GM12878 (cell line): ENCODE measurements around the gene SERPINA6. TPM values are rescaled to one million over a fixed set of nuclear protein-coding genes. Genes with fewer than 3 reads are reported as not detected.

Experiments
- ATAC-seq: fragments of 200-7000 bp; cut with Tn5 transposase; 3 replicates; pipeline ENCODE4 v1.9.1; 2020; ENCODE audit warnings: mild to moderate bottlenecking, moderate library complexity
- BruUV-seq: library from RNA; stranded (reverse); fragments of 400-500 nt; replicated peaks from 2 replicates; lab custom pipeline; 2021; lab: Mats Ljungman, UMichigan
- CTCF ChIA-PET: fragments of 300-600 bp; sonication (Branson Sonifier 250); formaldehyde crosslinking; extraction: SDS; loops from one replicate; lab custom pipeline; 2021; ENCODE audit warnings: inconsistent platforms; lab: Yijun Ruan, JAX
- POLR2A ChIA-PET: fragments of 350-600 bp; formaldehyde crosslinking; extraction: SDS; loops from one replicate; lab custom pipeline; 2021; ENCODE audit warnings: inconsistent platforms; lab: Charles Lee
- RAD21 ChIA-PET: fragments of 300-600 bp; sonication (Branson Sonifier 250); formaldehyde crosslinking; loops from one replicate; lab custom pipeline; 2023; ENCODE audit warnings: antibody characterized with exemption; ENCODE audit not compliant: unreplicated experiment; lab: Charles Lee
- SMC1A ChIA-PET: fragments of 300-600 bp; sonication (Branson Sonifier 250); formaldehyde crosslinking; loops from one replicate; lab custom pipeline; 2023; ENCODE audit not compliant: unreplicated experiment, uncharacterized antibody; lab: Charles Lee
- DNase-seq: peaks from one replicate; pipeline ENCODE4 v3.0.0-alpha.2; 2011; ENCODE audit warnings: low read depth, low spot score
- FAIRE-seq: peaks from 3 replicates; lab custom pipeline; 2011; peaks lifted over from hg19 to GRCh38; lab: Jason Lieb, UNC
- H2AFZ ChIP-seq: 2 replicates; pipeline ENCODE4 v1.6.0; 2011; ENCODE audit warnings: low read depth, low read length, control low read depth; ENCODE audit not compliant: control insufficient read depth
- H3K27ac ChIP-seq: 2 replicates; pipeline ENCODE4 v1.5.1; 2011; ENCODE audit warnings: control low read depth; ENCODE audit not compliant: control insufficient read depth, insufficient read depth
- H3K27me3 ChIP-seq, 2 experiments: replicated peaks in 1 of 2; 2 replicates each; pipeline versions ENCODE4 v1.6.0 to v1.6.1; 2011; ENCODE audit warnings: low read length in 1 of 2; ENCODE audit not compliant: control insufficient read depth in 2 of 2, insufficient read depth in 2 of 2
- H3K36me3 ChIP-seq, 2 experiments: 2 replicates each; pipeline ENCODE4 v1.5.1; 2011; ENCODE audit warnings: low read length in 1 of 2; ENCODE audit not compliant: control insufficient read depth in 2 of 2, insufficient read depth in 2 of 2
- H3K4me1 ChIP-seq: 2 replicates; pipeline ENCODE4 v1.6.1; 2011; ENCODE audit warnings: mild to moderate bottlenecking, low read length, moderate library complexity, mixed read lengths; ENCODE audit not compliant: control insufficient read depth, insufficient read depth
- H3K4me2 ChIP-seq: 2 replicates; pipeline ENCODE4 v1.6.0; 2011; ENCODE audit warnings: control low read depth; ENCODE audit not compliant: control insufficient read depth, insufficient read depth
- H3K4me3 ChIP-seq: fragments of 200-600 bp; sonication (generic); 2 replicates; pipeline ENCODE4 v1.5.1; 2016
- H3K79me2 ChIP-seq: 2 replicates; pipeline ENCODE4 v1.6.0; 2011; ENCODE audit warnings: low read length; ENCODE audit not compliant: control insufficient read depth, insufficient read depth
- H3K9ac ChIP-seq: 2 replicates; pipeline ENCODE4 v1.8.0; 2011; ENCODE audit warnings: low read length, control low read depth, mixed read lengths; ENCODE audit not compliant: control insufficient read depth, insufficient read depth
- H3K9me3 ChIP-seq: replicated peaks from 3 replicates; pipeline ENCODE4 v1.5.1; 2011; ENCODE audit warnings: mild to moderate bottlenecking, low read length; ENCODE audit not compliant: control insufficient read depth, insufficient read depth
- H4K20me1 ChIP-seq: 2 replicates; pipeline ENCODE4 v1.6.0; 2011; ENCODE audit not compliant: control insufficient read depth, insufficient read depth
- CHD1 ChIP-seq: IDR thresholded peaks from 2 replicates; pipeline ENCODE4 v1.6.1; 2012; ENCODE audit warnings: low read depth, low read length, improper control_type of control experiment
- CHD4 ChIP-seq: fragments of 200-600 bp; sonication (generic); IDR thresholded peaks from 2 replicates; pipeline ENCODE4 v1.6.1; 2016; ENCODE audit warnings: mild to moderate bottlenecking
- CUX1 ChIP-seq: IDR thresholded peaks from 2 replicates; pipeline ENCODE4 v1.6.1; 2012; ENCODE audit warnings: improper control_type of control experiment, low read depth, low read length; ENCODE audit not compliant: insufficient replicate concordance
- GATAD2B ChIP-seq: fragments of 450-650 bp; conservative IDR thresholded peaks from 2 replicates; pipeline ENCODE4 v1.6.1; 2017; ENCODE audit warnings: low read depth, mild to moderate bottlenecking, moderate library complexity
- IRF4 ChIP-seq: IDR thresholded peaks from 2 replicates; pipeline ENCODE4 v1.6.1; 2011; ENCODE audit warnings: low read depth, low read length
- IRF5 ChIP-seq: fragments of 450-650 bp; IDR thresholded peaks from 2 replicates; pipeline ENCODE4 v1.6.1; 2017; ENCODE audit warnings: borderline replicate concordance
- NFYB ChIP-seq: IDR thresholded peaks from 2 replicates; pipeline ENCODE4 v1.6.1; 2011; ENCODE audit warnings: low read depth, mild to moderate bottlenecking, low read length, improper control_type of control experiment, moderate library complexity; ENCODE audit not compliant: insufficient read depth
- NRF1 ChIP-seq: conservative IDR thresholded peaks from 2 replicates; pipeline ENCODE4 v1.6.1; 2011; ENCODE audit warnings: mild to moderate bottlenecking, low read depth, low read length, improper control_type of control experiment
- SIX5 ChIP-seq: IDR thresholded peaks from 2 replicates; pipeline ENCODE4 v1.6.1; 2011; ENCODE audit warnings: mild to moderate bottlenecking, low read depth, low read length, moderate library complexity; ENCODE audit not compliant: severe bottlenecking
- SMAD1 ChIP-seq: fragments of 450-650 bp; IDR thresholded peaks from 2 replicates; pipeline ENCODE4 v1.6.1; 2018; ENCODE audit warnings: mild to moderate bottlenecking, low read depth; ENCODE audit not compliant: partially characterized antibody
- SP1 ChIP-seq: IDR thresholded peaks from one replicate; pipeline ENCODE4 v1.6.1; 2011; ENCODE audit warnings: low read depth, low read length
- TCF12 ChIP-seq: IDR thresholded peaks from 2 replicates; pipeline ENCODE4 v1.6.1; 2011; ENCODE audit warnings: low read depth, mild to moderate bottlenecking, low read length
- YBX1 ChIP-seq: fragments of 450-650 bp; IDR thresholded peaks from 2 replicates; pipeline ENCODE4 v1.6.1; 2016; ENCODE audit warnings: antibody characterized with exemption
- WGBS: methylation state at CpG from one replicate; pipeline ENCODE4 v1.1.6; 2016; ENCODE audit warnings: low lambda C conversion rate; ENCODE audit not compliant: insufficient replicate concordance, insufficient coverage; ENCODE audit errors: missing lambda C conversion rate; 5-methylcytosine and 5-hydroxymethylcytosine counted together
- in situ Hi-C: fragments of 300-500 bp; cut with MboI; formaldehyde crosslinking; loops from 9 replicates; pipeline ENCODE4 v1.14.3; 2018; ENCODE audit warnings: mixed read lengths
- intact Hi-C: fragments of 100-400 bp; cut with micrococcal nuclease; formaldehyde crosslinking; loops from one replicate; pipeline ENCODE4 v1.14.2; 2022; ENCODE audit not compliant: unreplicated experiment
- polyA plus RNA-seq, 11 experiments: library from polyadenylated mRNA; depleted of rRNA in 4 of 11; unstranded in 6 of 11; stranded (reverse) in 5 of 11; fragments of >200 nt; fragmentation: Nextera tagmentation in 4 of 11; fragmentation: Illumina TruSeq in 1 of 11; extraction: Ambion mirVana in 4 of 11; extraction: Trizol in 1 of 11; gene quantifications; 1 replicate in 1 of 11; 2 replicates in 10 of 11; pipeline versions ENCODE4 v1.2.1 to v1.2.3, GENCODE V29; 2011 to 2016; ENCODE audit warnings: inconsistent platforms in 2 of 11, missing spikeins in 2 of 11, low read depth in 1 of 11
- total RNA-seq, 4 experiments: library from RNA; depleted of rRNA in 3 of 4; stranded (reverse); fragments of >200 nt in 3 of 4; fragmentation: Illumina TruSeq in 1 of 4; extraction: Trizol in 1 of 4; gene quantifications; 2 replicates each; pipeline versions ENCODE4 v1.2.1 to v1.2.3, GENCODE V29; 2013 to 2021
- TF ChIP-seq, protein P1 (sequence below), 3 experiments: IDR thresholded peaks in 2 of 3; conservative IDR thresholded peaks in 1 of 3; 2 replicates each; pipeline ENCODE4 v1.5.1; 2011; ENCODE audit warnings: low read depth in 3 of 3, low read length in 3 of 3, mild to moderate bottlenecking in 3 of 3, control low read depth in 2 of 3, moderate library complexity in 2 of 3, inconsistent platforms in 1 of 3, mixed read lengths in 1 of 3; ENCODE audit not compliant: control insufficient read depth in 2 of 3, insufficient read depth in 1 of 3; ENCODE audit errors: extremely low read depth in 1 of 3

The SERPINA6 gene
- total and polyA plus RNA-seq, 10 of the 15 experiments (the other 5 are each of a cell fraction or from before 2014, with no cell fraction given) = 0.11 to 0.27 (median 0.23) TPM; not detected in 7

DNA sequence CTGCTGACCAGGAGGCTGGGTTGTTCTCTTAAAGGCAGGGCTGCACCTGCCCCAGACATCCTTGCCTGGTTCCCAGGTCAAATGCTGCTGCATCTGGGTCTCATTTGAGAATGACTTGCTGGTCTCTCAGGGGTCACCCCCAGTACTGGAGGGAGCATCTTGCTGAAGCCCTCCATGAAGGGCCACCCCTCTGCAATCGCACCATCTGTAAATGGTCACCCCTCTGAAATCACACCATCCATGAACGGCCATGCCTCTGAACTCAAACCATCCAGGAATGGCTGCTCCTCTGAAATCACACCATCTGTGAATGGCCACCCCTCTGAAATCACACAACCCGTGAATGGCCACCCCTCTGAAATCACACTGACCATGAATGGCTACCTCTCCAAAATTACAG is 7.3 kb upstream of the SERPINA6 start (continued):
- no peak for TF ChIP-seq CUX1
- TF ChIP-seq IRF4 = no peak
- TF ChIP-seq YBX1 = no peak
- TF ChIP-seq CHD4 = no peak
- no peak for TF ChIP-seq CHD1
- no peak for TF ChIP-seq IRF5
- TF ChIP-seq, all 136 proteins: peak for 0

GRCh38 chr14:94329857-94330256 is 6.7 kb upstream of the SERPINA6 start:
- RAD21 ChIA-PET = no interaction called here
- DNase-seq = no peak
- POLR2A ChIA-PET = no interaction called here
- no peak for TF ChIP-seq SMAD1
- TF ChIP-seq SP1 = no peak
- TF ChIP-seq CHD1 = no peak
- TF ChIP-seq NFYB = no peak
- no peak for TF ChIP-seq NRF1
- TF ChIP-seq SIX5 = no peak
- TF ChIP-seq TCF12 = no peak
- no peak for TF ChIP-seq GATAD2B
- TF ChIP-seq, protein P1, sequence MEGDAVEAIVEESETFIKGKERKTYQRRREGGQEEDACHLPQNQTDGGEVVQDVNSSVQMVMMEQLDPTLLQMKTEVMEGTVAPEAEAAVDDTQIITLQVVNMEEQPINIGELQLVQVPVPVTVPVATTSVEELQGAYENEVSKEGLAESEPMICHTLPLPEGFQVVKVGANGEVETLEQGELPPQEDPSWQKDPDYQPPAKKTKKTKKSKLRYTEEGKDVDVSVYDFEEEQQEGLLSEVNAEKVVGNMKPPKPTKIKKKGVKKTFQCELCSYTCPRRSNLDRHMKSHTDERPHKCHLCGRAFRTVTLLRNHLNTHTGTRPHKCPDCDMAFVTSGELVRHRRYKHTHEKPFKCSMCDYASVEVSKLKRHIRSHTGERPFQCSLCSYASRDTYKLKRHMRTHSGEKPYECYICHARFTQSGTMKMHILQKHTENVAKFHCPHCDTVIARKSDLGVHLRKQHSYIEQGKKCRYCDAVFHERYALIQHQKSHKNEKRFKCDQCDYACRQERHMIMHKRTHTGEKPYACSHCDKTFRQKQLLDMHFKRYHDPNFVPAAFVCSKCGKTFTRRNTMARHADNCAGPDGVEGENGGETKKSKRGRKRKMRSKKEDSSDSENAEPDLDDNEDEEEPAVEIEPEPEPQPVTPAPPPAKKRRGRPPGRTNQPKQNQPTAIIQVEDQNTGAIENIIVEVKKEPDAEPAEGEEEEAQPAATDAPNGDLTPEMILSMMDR (IDR thresholded peaks at IDR 0.05 in 2 of 3, conservative IDR thresholded peaks at IDR 0.05 in 1 of 3; ENCODE audit: control insufficient read depth in 2 of 3, extremely low read depth in 1 of 3, insufficient read depth in 1 of 3, low read depth in 3 of 3, low read length in 3 of 3) = no peak

More at GRCh38 chr14:94329857-94330256, 6.7 kb upstream of the SERPINA6 start:
- ChIA-PET SMC1A (no interaction called here), CTCF (no interaction called here)
- WGBS = 41% methylated on average over 4 of the region's 4 CpGs
- Histone ChIP-seq H3K9me3 (no peaks in the 10 kb centered on the region), H4K20me1 (no peaks in the 10 kb centered on the region), H2AFZ (no peak overlapping the region), H3K4me2 (no peak overlapping the region), H3K27me3 (no peaks in the 10 kb centered on the region), H3K4me1 (no peaks in the 10 kb centered on the region), H3K36me3 (no peaks in the 10 kb centered on the region), H3K27ac (no peak overlapping the region), H3K79me2 (no peaks in the 10 kb centered on the region), H3K4me3 (no peak overlapping the region), H3K9ac (no peak overlapping the region)
- FAIRE-seq = no peak
- no TSS peak for BruUV-seq
- no peak for ATAC-seq
- intact Hi-C loops (no loop called here), in situ Hi-C loops (no loop called here)
